LNCaP clone FGC (cell line): ENCODE results near the gene STXBP1.

ENCODE experiments used
- DNase-seq: peaks from one replicate; pipeline ENCODE4 v3.0.0-alpha.2; 2011; ENCODE audit warnings: low read depth
- H3K4me3 ChIP-seq: 2 replicates; pipeline ENCODE4 v1.5.1; 2011; ENCODE audit warnings: mild to moderate bottlenecking, low read depth, low read length, control low read depth
- CTCF ChIP-seq: IDR thresholded peaks from 2 replicates; pipeline ENCODE4 v1.5.1; 2012; ENCODE audit warnings: mild to moderate bottlenecking; ENCODE audit not compliant: control insufficient read depth, insufficient read depth; ENCODE audit errors: extremely low read depth

The STXBP1 gene

DNA sequence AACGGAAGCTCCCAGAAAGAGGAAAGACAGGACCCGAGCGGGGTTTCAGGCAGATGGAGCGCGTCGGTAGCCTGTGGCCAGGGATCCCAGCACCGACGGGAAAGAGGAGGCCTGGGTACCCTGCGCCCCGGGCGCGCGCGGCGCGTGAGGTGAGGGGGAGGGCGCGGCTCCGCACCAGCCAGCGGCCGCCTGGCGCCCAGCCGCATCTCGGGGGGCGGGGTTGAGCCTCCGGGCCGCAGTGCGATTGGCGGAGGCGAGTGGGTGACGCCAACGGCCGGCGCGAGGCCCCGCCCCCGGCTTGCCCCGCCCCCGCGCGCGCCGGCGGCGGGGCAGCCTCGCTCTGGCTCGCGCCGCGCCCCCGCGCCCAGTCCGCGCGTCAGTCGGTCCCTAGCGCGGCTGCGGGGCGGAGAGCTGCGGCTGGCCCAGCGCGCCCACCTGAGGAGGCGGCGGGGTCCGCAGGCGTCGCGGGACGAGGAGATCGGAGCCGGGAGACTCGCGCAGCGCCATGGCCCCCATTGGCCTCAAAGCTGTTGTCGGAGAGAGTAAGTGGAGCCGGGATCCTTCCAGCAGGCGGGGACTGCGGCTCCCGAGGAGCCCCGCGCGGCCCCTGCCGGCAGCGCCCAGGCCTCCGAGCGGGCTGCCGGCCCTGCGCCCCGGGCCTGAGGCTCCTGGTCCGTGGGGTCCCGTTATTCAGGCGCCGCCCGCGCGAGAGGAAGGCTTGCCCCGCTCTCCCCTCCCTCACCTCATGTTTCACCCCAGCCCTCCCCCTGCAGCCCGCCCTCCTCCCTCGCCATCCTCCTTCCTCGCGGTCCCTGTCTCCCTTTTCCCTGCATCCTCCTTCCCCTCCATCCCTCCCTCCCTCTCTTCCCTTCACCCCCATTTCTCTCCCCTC lies at the start of gene STXBP1:
Gene STXBP1, plus strand, starts transcription at position 379 of the 892 bp plus-strand sequence. Its CDS starts 127 bp downstream, at position 506.
- TF ChIP-seq CTCF, result 0 out of 2 replicates have a peak, but pooled peaks have one; percentile 10
- H3K4me3 ChIP-seq, result peak within 1 kb of the TSS; percentile 58
- no peak for DNase-seq

DNA sequence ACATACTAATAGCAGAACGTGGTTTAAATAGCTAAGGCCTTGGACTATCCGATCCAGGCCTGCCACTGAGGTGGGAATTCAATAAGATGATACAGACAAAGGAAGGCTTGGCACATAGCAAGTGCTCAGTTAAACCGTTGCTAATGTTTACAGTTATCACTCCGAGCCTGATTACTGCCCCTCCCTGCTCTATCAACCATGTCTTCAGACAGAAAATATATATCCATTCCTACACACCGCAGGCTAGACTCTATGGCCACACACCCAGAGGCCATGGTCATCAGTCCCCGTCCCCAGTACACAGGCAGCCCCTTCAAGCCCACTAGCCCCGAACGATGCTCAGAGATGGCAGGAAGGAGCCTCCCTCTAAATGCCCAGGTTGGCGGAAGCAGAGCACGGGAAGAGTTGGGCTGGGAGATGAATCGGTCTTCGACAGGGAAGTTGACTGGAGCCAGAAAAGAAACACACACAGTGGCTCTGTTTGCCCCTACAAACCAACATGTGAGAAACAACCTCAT lies 49.7 kb upstream of the STXBP1 start:
- H3K4me3 ChIP-seq, result no peak overlapping the region

GRCh38 chr9:127562841-127563401 lies 49.2 kb upstream of the STXBP1 start:
- no peak overlapping the region for H3K4me3 ChIP-seq
- no peak for TF ChIP-seq CTCF
- DNase-seq, result no peak

More for the DNA sequence above, 49.7 kb upstream of the STXBP1 start:
- no peak for DNase-seq
- no peak for TF ChIP-seq CTCF

GRCh38 chr9:127563579-127563978 lies 48.5 kb upstream of the STXBP1 start:
- no peak for DNase-seq
- TF ChIP-seq CTCF, result no peak
- no peak overlapping the region for H3K4me3 ChIP-seq

GRCh38 chr9:127565231-127565630 lies 46.8 kb upstream of the STXBP1 start:
- no peak for DNase-seq
- TF ChIP-seq CTCF, result no peak
- H3K4me3 ChIP-seq, result no peak overlapping the region

- H3K4me3 ChIP-seq, result peak overlapping the region; percentile 91
- TF ChIP-seq CTCF, result no peak
Measured at GRCh38 chr9:127566351-127567001, 45.6 kb upstream of the STXBP1 start.

More at GRCh38 chr9:127566351-127567001, 45.6 kb upstream of the STXBP1 start:
- no peak for DNase-seq
